GM12878 (cell line): ENCODE measurements around the gene MSL3. TPM values are rescaled to one million over a fixed set of nuclear protein-coding genes. Genes with fewer than 3 reads are reported as not detected.

Experiments
- ATAC-seq: fragments of 200-7000 bp; cut with Tn5 transposase; 3 replicates; pipeline ENCODE4 v1.9.1; 2020; ENCODE audit warnings: mild to moderate bottlenecking, moderate library complexity
- BruUV-seq: library from RNA; stranded (reverse); fragments of 400-500 nt; replicated peaks from 2 replicates; lab custom pipeline; 2021; lab: Mats Ljungman, UMichigan
- CTCF ChIA-PET: fragments of 300-600 bp; sonication (Branson Sonifier 250); formaldehyde crosslinking; extraction: SDS; loops from one replicate; lab custom pipeline; 2021; ENCODE audit warnings: inconsistent platforms; lab: Yijun Ruan, JAX
- POLR2A ChIA-PET: fragments of 350-600 bp; formaldehyde crosslinking; extraction: SDS; loops from one replicate; lab custom pipeline; 2021; ENCODE audit warnings: inconsistent platforms; lab: Charles Lee
- RAD21 ChIA-PET: fragments of 300-600 bp; sonication (Branson Sonifier 250); formaldehyde crosslinking; loops from one replicate; lab custom pipeline; 2023; ENCODE audit warnings: antibody characterized with exemption; ENCODE audit not compliant: unreplicated experiment; lab: Charles Lee
- SMC1A ChIA-PET: fragments of 300-600 bp; sonication (Branson Sonifier 250); formaldehyde crosslinking; loops from one replicate; lab custom pipeline; 2023; ENCODE audit not compliant: unreplicated experiment, uncharacterized antibody; lab: Charles Lee
- DNase-seq: peaks from one replicate; pipeline ENCODE4 v3.0.0-alpha.2; 2011; ENCODE audit warnings: low read depth, low spot score
- FAIRE-seq: peaks from 3 replicates; lab custom pipeline; 2011; peaks lifted over from hg19 to GRCh38; lab: Jason Lieb, UNC
- H2AFZ ChIP-seq: 2 replicates; pipeline ENCODE4 v1.6.0; 2011; ENCODE audit warnings: low read depth, low read length, control low read depth; ENCODE audit not compliant: control insufficient read depth
- H3K27ac ChIP-seq: 2 replicates; pipeline ENCODE4 v1.5.1; 2011; ENCODE audit warnings: control low read depth; ENCODE audit not compliant: control insufficient read depth, insufficient read depth
- H3K27me3 ChIP-seq, 2 experiments: replicated peaks in 1 of 2; 2 replicates each; pipeline versions ENCODE4 v1.6.0 to v1.6.1; 2011; ENCODE audit warnings: low read length in 1 of 2; ENCODE audit not compliant: control insufficient read depth in 2 of 2, insufficient read depth in 2 of 2
- H3K36me3 ChIP-seq, 2 experiments: 2 replicates each; pipeline ENCODE4 v1.5.1; 2011; ENCODE audit warnings: low read length in 1 of 2; ENCODE audit not compliant: control insufficient read depth in 2 of 2, insufficient read depth in 2 of 2
- H3K4me1 ChIP-seq: 2 replicates; pipeline ENCODE4 v1.6.1; 2011; ENCODE audit warnings: mild to moderate bottlenecking, low read length, moderate library complexity, mixed read lengths; ENCODE audit not compliant: control insufficient read depth, insufficient read depth
- H3K4me2 ChIP-seq: 2 replicates; pipeline ENCODE4 v1.6.0; 2011; ENCODE audit warnings: control low read depth; ENCODE audit not compliant: control insufficient read depth, insufficient read depth
- H3K4me3 ChIP-seq: fragments of 200-600 bp; sonication (generic); 2 replicates; pipeline ENCODE4 v1.5.1; 2016
- H3K79me2 ChIP-seq: 2 replicates; pipeline ENCODE4 v1.6.0; 2011; ENCODE audit warnings: low read length; ENCODE audit not compliant: control insufficient read depth, insufficient read depth
- H3K9ac ChIP-seq: 2 replicates; pipeline ENCODE4 v1.8.0; 2011; ENCODE audit warnings: low read length, control low read depth, mixed read lengths; ENCODE audit not compliant: control insufficient read depth, insufficient read depth
- H3K9me3 ChIP-seq: replicated peaks from 3 replicates; pipeline ENCODE4 v1.5.1; 2011; ENCODE audit warnings: mild to moderate bottlenecking, low read length; ENCODE audit not compliant: control insufficient read depth, insufficient read depth
- H4K20me1 ChIP-seq: 2 replicates; pipeline ENCODE4 v1.6.0; 2011; ENCODE audit not compliant: control insufficient read depth, insufficient read depth
- BCL11A ChIP-seq: IDR thresholded peaks from 2 replicates; pipeline ENCODE4 v1.6.1; 2011; ENCODE audit warnings: low read depth, low read length
- CBX3 ChIP-seq: fragments of 200-600 bp; sonication (generic); IDR thresholded peaks from 2 replicates; pipeline ENCODE4 v1.6.1; 2016; ENCODE audit warnings: low read depth, borderline replicate concordance
- DPF2 ChIP-seq: fragments of 450-650 bp; IDR thresholded peaks from 2 replicates; pipeline ENCODE4 v1.6.1; 2017; ENCODE audit warnings: mild to moderate bottlenecking
- EP300 ChIP-seq, 2 experiments: fragments of 150-350 bp in 1 of 2; IDR thresholded peaks; 2 replicates each; pipeline ENCODE4 v1.6.1; 2011 to 2012; ENCODE audit warnings: low read depth in 2 of 2, low read length in 2 of 2, borderline replicate concordance in 1 of 2, improper control_type of control experiment in 1 of 2, inconsistent platforms in 1 of 2; ENCODE audit not compliant: control insufficient read depth in 1 of 2
- FOXM1 ChIP-seq: IDR thresholded peaks from 2 replicates; pipeline ENCODE4 v1.6.1; 2012; ENCODE audit warnings: low read depth, mild to moderate bottlenecking, inconsistent platforms, low read length, moderate library complexity
- HSF1 ChIP-seq: fragments of 150-350 bp; IDR thresholded peaks from 2 replicates; pipeline ENCODE4 v1.6.1; 2014; ENCODE audit warnings: mild to moderate bottlenecking, low read depth, low read length
- RAD51 ChIP-seq: fragments of 450-650 bp; IDR thresholded peaks from 2 replicates; pipeline ENCODE4 v1.6.1; 2016; ENCODE audit warnings: moderate library complexity, mild to moderate bottlenecking, inconsistent platforms
- RUNX3 ChIP-seq: IDR thresholded peaks from 2 replicates; pipeline ENCODE4 v1.6.1; 2012; ENCODE audit warnings: low read length, inconsistent platforms
- SIX5 ChIP-seq: IDR thresholded peaks from 2 replicates; pipeline ENCODE4 v1.6.1; 2011; ENCODE audit warnings: mild to moderate bottlenecking, low read depth, low read length, moderate library complexity; ENCODE audit not compliant: severe bottlenecking
- SMARCA5 ChIP-seq: fragments of 450-650 bp; IDR thresholded peaks from 2 replicates; pipeline ENCODE4 v1.6.1; 2017; ENCODE audit warnings: mild to moderate bottlenecking
- TCF3 ChIP-seq: IDR thresholded peaks from 2 replicates; pipeline ENCODE4 v1.6.1; 2012; ENCODE audit warnings: low read depth, mild to moderate bottlenecking, low read length, borderline replicate concordance; ENCODE audit not compliant: insufficient read depth
- ZBTB33 ChIP-seq: fragments of 450-650 bp; IDR thresholded peaks from 2 replicates; pipeline ENCODE4 v1.6.1; 2017; ENCODE audit warnings: mild to moderate bottlenecking
- ZBTB40 ChIP-seq: fragments of 450-650 bp; IDR thresholded peaks from 2 replicates; pipeline ENCODE4 v1.6.1; 2016; ENCODE audit warnings: mild to moderate bottlenecking, moderate library complexity, borderline replicate concordance
- ZSCAN29 ChIP-seq: fragments of 450-650 bp; IDR thresholded peaks from 2 replicates; pipeline ENCODE4 v1.6.1; 2017; ENCODE audit warnings: mild to moderate bottlenecking, moderate library complexity
- WGBS: methylation state at CpG from one replicate; pipeline ENCODE4 v1.1.6; 2016; ENCODE audit warnings: low lambda C conversion rate; ENCODE audit not compliant: insufficient replicate concordance, insufficient coverage; ENCODE audit errors: missing lambda C conversion rate; 5-methylcytosine and 5-hydroxymethylcytosine counted together
- in situ Hi-C: fragments of 300-500 bp; cut with MboI; formaldehyde crosslinking; loops from 9 replicates; pipeline ENCODE4 v1.14.3; 2018; ENCODE audit warnings: mixed read lengths
- intact Hi-C: fragments of 100-400 bp; cut with micrococcal nuclease; formaldehyde crosslinking; loops from one replicate; pipeline ENCODE4 v1.14.2; 2022; ENCODE audit not compliant: unreplicated experiment
- polyA plus RNA-seq, 11 experiments: library from polyadenylated mRNA; depleted of rRNA in 4 of 11; unstranded in 6 of 11; stranded (reverse) in 5 of 11; fragments of >200 nt; fragmentation: Nextera tagmentation in 4 of 11; fragmentation: Illumina TruSeq in 1 of 11; extraction: Ambion mirVana in 4 of 11; extraction: Trizol in 1 of 11; gene quantifications; 1 replicate in 1 of 11; 2 replicates in 10 of 11; pipeline versions ENCODE4 v1.2.1 to v1.2.3, GENCODE V29; 2011 to 2016; ENCODE audit warnings: inconsistent platforms in 2 of 11, missing spikeins in 2 of 11, low read depth in 1 of 11
- total RNA-seq, 4 experiments: library from RNA; depleted of rRNA in 3 of 4; stranded (reverse); fragments of >200 nt in 3 of 4; fragmentation: Illumina TruSeq in 1 of 4; extraction: Trizol in 1 of 4; gene quantifications; 2 replicates each; pipeline versions ENCODE4 v1.2.1 to v1.2.3, GENCODE V29; 2013 to 2021

MSL3 gene
- total and polyA plus RNA-seq, 10 of the 15 experiments (the other 5 are each of a cell fraction or from before 2014, with no cell fraction given), result 28.4 to 438 (median 40.7) TPM

GRCh38 chrX:11725631-11726442, 32.2 kb upstream of the MSL3 start:
- WGBS, result 34% methylated on average over 8 of the region's 8 CpGs
- H3K27ac ChIP-seq, result no peak overlapping the region
- in situ Hi-C loops, result no loop called here
- no peaks in the 10 kb centered on the region for H3K9me3 ChIP-seq
- H2AFZ ChIP-seq, result no peak overlapping the region
- BruUV-seq, result no TSS peak
- ChIA-PET CTCF (interaction anchor here (0.7 to 3.5 kb wide), 14 partner anchors 10 to 194 kb away, joined by 3 to 35 read pairs (median 6); no protein-coding TSS in a partner anchor), POLR2A (interaction anchor here (0.6 to 0.8 kb wide), 3 partner anchors 12 to 47 kb away, joined by 3 to 4 read pairs (median 4); no protein-coding TSS in a partner anchor), RAD21 (interaction anchor here (0.7 to 2.9 kb wide), 7 partner anchors 9 to 339 kb away, joined by 3 to 19 read pairs (median 3); no protein-coding TSS in a partner anchor), SMC1A (interaction anchor here (0.8 to 4.1 kb wide), 11 partner anchors 8 to 184 kb away, joined by 3 to 31 read pairs (median 3); no protein-coding TSS in a partner anchor)
- no peaks in the 10 kb centered on the region for H3K36me3 ChIP-seq
- intact Hi-C loops, result no loop called here
- no peak overlapping the region for H3K4me2 ChIP-seq
- H3K9ac ChIP-seq, result no peak overlapping the region
- no peak overlapping the region for H3K4me3 ChIP-seq
- ATAC-seq (no peak), DNase-seq (no peak), FAIRE-seq (no peak)
- no peaks in the 10 kb centered on the region for H3K79me2 ChIP-seq
- no peaks in the 10 kb centered on the region for H4K20me1 ChIP-seq
- H3K27me3 ChIP-seq, result no peaks in the 10 kb centered on the region
- no peaks in the 10 kb centered on the region for H3K4me1 ChIP-seq
- TF ChIP-seq BCL11A (no peak), SIX5 (no peak), EP300 (IDR thresholded peaks at IDR 0.05; ENCODE audit: borderline replicate concordance in 1 of 2, control insufficient read depth in 1 of 2, low read depth in 2 of 2, low read length in 2 of 2) (no peak), FOXM1 (no peak), RAD51 (no peak), RUNX3 (no peak), ZSCAN29 (no peak), HSF1 (no peak), ZBTB40 (no peak), TCF3 (no peak), ZBTB33 (no peak), CBX3 (no peak), SMARCA5 (no peak), DPF2 (no peak)
